ENCODE results near the gene BCDIN3D.

BCDIN3D gene

DNA sequence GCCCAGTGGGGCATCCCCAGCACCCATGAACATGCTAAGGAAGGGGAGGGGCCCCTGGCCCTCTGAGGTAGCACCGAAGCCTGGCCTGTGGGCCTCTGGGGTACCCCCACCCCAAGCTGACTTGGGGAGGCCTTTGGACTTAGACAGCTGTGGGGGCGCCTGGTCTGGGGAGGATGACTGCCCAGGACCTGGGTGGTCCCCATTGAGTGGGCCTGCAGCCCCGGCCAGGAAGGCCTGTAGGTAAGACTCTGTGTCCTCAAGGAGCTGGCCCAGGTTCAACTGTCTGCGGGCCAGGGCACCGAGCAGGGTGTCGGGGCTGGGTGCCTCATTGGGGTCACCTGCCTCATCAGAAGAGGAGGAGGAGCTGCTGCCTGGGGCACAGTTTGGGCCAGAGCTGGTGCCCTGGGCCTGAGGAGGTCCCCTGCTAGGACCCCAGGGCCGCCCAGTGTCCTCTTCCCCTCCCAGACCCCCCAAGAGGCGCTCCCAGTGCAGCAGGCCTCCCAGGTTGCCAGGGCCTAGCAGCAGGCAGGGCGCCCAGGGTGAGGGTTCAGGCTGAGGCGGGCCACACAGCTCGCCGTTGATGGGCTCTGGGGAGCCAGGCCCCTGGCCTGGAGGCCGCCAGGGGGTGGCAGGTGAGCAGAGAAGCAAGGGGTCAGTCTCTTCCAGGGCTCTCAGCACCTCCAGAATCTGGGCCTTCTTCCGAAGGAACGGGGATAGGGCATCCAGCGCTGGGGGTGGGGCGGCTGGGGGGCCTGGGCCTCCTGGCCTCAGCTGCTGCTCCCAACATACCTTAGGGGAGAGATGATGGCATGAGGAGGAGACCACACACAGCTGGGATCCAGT, 46.1 kb downstream of the BCDIN3D start:
- no peak overlapping the region for H3K4me3 ChIP-seq (ENCODE audit: low read length)
- TF ChIP-seq CTCF (IDR thresholded peaks at IDR 0.05; ENCODE audit: insufficient read depth, low read depth, low read length, missing control alignments) = no peak
- DNase-seq (ENCODE audit: low read depth) = no peak

- DNase-seq (ENCODE audit: low read depth) = no peak
- H3K4me3 ChIP-seq (ENCODE audit: low read length) = no peak overlapping the region
- TF ChIP-seq CTCF (IDR thresholded peaks at IDR 0.05; ENCODE audit: insufficient read depth, low read depth, low read length, missing control alignments) = no peak
Measured at GRCh38 chr12:49796155-49796554, 46.8 kb downstream of the BCDIN3D start.

- H3K4me3 ChIP-seq (ENCODE audit: low read length) = no peak overlapping the region
- no peak for TF ChIP-seq CTCF (IDR thresholded peaks at IDR 0.05; ENCODE audit: insufficient read depth, low read depth, low read length, missing control alignments)
- no peak for DNase-seq (ENCODE audit: low read depth)
Measured at GRCh38 chr12:49795654-49796105, 47.2 kb downstream of the BCDIN3D start.

DNA sequence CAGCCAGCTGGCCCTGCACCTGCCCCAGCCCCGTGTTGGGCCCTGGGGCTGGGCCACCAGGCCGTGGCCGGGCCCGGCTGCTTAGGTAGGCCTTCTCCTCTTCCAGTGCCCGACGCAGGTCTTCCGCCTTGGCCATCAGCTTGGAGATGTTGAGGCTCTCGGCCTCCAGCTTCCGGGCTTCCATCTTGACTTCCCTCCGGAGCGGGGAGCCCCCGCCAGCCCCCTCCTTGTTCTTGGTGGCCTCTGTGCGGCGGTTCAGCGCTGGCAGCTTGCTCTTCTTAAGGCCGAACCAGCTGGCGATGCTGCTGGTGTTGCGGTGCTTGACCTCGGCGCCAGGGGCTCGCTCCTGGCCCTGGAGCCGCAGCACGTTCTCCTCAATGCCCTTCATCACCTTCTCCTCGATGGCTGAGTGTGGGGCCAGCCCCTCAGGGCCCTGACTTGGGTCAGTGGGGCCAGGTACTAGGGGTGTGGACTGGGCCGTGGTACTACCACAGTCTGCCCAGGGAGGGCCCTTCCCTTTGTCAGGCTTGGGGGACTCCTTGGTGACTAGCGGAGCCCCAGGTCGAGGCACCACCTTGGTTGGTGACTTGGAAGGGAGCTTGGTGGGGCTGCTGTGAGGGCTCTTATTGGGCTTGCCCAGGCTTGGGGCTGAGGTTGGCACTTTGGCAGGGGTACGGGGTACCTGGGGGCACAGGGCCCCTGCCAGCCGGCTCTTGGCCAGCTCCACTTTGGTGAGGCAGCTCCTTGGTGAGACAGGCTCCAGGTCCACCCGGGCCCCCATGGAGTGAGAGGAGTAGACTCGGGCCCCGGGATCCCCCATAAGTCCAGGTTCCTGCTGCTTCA, 47.9 kb downstream of the BCDIN3D start:
- no peak overlapping the region for H3K4me3 ChIP-seq (ENCODE audit: low read length)
- no peak for TF ChIP-seq CTCF (IDR thresholded peaks at IDR 0.05; ENCODE audit: insufficient read depth, low read depth, low read length, missing control alignments)
- DNase-seq (ENCODE audit: low read depth) = no peak

GRCh38 chr12:49794021-49794420, 48.9 kb downstream of the BCDIN3D start:
- DNase-seq (ENCODE audit: low read depth) = no peak
- no peak overlapping the region for H3K4me3 ChIP-seq (ENCODE audit: low read length)
- no peak for TF ChIP-seq CTCF (IDR thresholded peaks at IDR 0.05; ENCODE audit: insufficient read depth, low read depth, low read length, missing control alignments)

GRCh38 chr12:49793620-49794019, 49.3 kb downstream of the BCDIN3D start:
- DNase-seq (ENCODE audit: low read depth) = no peak
- H3K4me3 ChIP-seq (ENCODE audit: low read length) = no peak overlapping the region
- TF ChIP-seq CTCF (IDR thresholded peaks at IDR 0.05; ENCODE audit: insufficient read depth, low read depth, low read length, missing control alignments) = no peak
